ENCODE results near the gene ROBO3.

Gene ROBO3

GRCh38 chr11:124839972-124840621, 25.1 kb upstream of the ROBO3 start:
- no peak for TF ChIP-seq CTCF (IDR thresholded peaks at IDR 0.05)

- TF ChIP-seq CTCF (IDR thresholded peaks at IDR 0.05) = no peak
Measured at GRCh38 chr11:124840666-124841065, 24.6 kb upstream of the ROBO3 start.

- no peak for TF ChIP-seq CTCF (IDR thresholded peaks at IDR 0.05)
Measured at GRCh38 chr11:124841201-124841600, 24.0 kb upstream of the ROBO3 start.

GRCh38 chr11:124841840-124842239, 23.4 kb upstream of the ROBO3 start:
- TF ChIP-seq CTCF (IDR thresholded peaks at IDR 0.05) = no peak

GRCh38 chr11:124842305-124842704, 22.9 kb upstream of the ROBO3 start:
- TF ChIP-seq CTCF (IDR thresholded peaks at IDR 0.05) = no peak

- TF ChIP-seq CTCF (IDR thresholded peaks at IDR 0.05) = no peak
Measured at GRCh38 chr11:124843616-124843910, 21.7 kb upstream of the ROBO3 start.

GRCh38 chr11:124844664-124845079, 20.6 kb upstream of the ROBO3 start:
- no peak for TF ChIP-seq CTCF (IDR thresholded peaks at IDR 0.05)

GRCh38 chr11:124846070-124846673, 19.1 kb upstream of the ROBO3 start:
- no peak for TF ChIP-seq CTCF (IDR thresholded peaks at IDR 0.05)
